Lower leg skin (tissue), 4 donors: ENCODE data around the gene CCDC89. TPM values are rescaled to one million over a fixed set of nuclear protein-coding genes. Genes with fewer than 3 reads are reported as not detected.

Source experiments
- DNase-seq, 2 donors: peaks; one replicate each; pipeline ENCODE4 v3.0.0-alpha.2; 2019; ENCODE audit warnings: low spot score in 2 of 2
- H3K4me3 ChIP-seq: fragments of 200-600 bp; sonication (generic); 2 replicates; pipeline ENCODE4 v1.5.1; 2017; ENCODE audit warnings: mild to moderate bottlenecking, low read depth; ENCODE audit not compliant: poor library complexity, severe bottlenecking
- POLR2A ChIP-seq, 2 donors: fragments of 450-650 bp; IDR thresholded peaks; one replicate each; pipeline ENCODE4 v1.6.1; 2016 to 2017; ENCODE audit warnings: antibody characterized with exemption in 2 of 2, mild to moderate bottlenecking in 1 of 2, moderate library complexity in 1 of 2
- WGBS, 2 donors: methylation state at CpG; one replicate each; pipeline ENCODE4 v1.1.5; 2018; 5-methylcytosine and 5-hydroxymethylcytosine counted together
- intact Hi-C: fragments of 100-400 bp; cut with DNase I; formaldehyde crosslinking; loops from one replicate; pipeline ENCODE4 v1.15.0; 2023; ENCODE audit warnings: low total_unique reads
- total RNA-seq, 4 donors: library from RNA; depleted of rRNA; stranded (reverse); fragments of >200 nt; gene quantifications; one replicate each; pipeline ENCODE4 v1.1.0, GENCODE V29; 2016
- TF ChIP-seq, protein P1 (sequence below), 3 donors: fragments of 450-650 bp; IDR thresholded peaks; one replicate each; pipeline ENCODE4 v1.5.1; 2016; ENCODE audit warnings: antibody characterized with exemption in 3 of 3, mild to moderate bottlenecking in 3 of 3, moderate library complexity in 2 of 3

Gene CCDC89
- total RNA-seq, 4 donors from 2014 or later: 0.21 to 3.4 (median 1.0) TPM

DNA sequence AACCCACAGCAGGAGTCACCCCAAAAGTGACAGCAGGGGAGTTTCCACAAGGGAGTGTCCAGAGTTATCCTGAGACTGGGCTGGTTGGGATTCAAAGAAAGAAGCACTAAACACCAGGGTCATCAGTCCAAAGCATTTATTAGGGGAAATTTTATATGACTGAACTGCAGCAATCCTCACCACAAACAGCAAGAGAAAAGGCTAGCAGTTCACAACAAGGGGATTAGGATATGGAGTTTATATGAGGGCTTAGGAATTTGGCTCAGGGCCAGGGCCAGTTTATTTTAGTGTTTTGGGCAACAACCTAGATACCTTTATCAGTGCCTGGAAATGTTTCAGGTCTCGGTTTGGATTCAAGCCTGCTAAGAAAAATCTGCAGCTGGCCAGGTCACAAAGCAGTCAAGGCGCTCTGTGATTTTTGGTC is 42.8 kb downstream of the CCDC89 start:
- WGBS, 2 donors: 30 to 37% methylated on average over 2 of the region's 2 CpGs
- no peak overlapping the region for H3K4me3 ChIP-seq
- intact Hi-C loops: no loop called here
- no peak for DNase-seq
- TF ChIP-seq POLR2A (IDR thresholded peaks at IDR 0.05): no peak
- TF ChIP-seq, protein P1, sequence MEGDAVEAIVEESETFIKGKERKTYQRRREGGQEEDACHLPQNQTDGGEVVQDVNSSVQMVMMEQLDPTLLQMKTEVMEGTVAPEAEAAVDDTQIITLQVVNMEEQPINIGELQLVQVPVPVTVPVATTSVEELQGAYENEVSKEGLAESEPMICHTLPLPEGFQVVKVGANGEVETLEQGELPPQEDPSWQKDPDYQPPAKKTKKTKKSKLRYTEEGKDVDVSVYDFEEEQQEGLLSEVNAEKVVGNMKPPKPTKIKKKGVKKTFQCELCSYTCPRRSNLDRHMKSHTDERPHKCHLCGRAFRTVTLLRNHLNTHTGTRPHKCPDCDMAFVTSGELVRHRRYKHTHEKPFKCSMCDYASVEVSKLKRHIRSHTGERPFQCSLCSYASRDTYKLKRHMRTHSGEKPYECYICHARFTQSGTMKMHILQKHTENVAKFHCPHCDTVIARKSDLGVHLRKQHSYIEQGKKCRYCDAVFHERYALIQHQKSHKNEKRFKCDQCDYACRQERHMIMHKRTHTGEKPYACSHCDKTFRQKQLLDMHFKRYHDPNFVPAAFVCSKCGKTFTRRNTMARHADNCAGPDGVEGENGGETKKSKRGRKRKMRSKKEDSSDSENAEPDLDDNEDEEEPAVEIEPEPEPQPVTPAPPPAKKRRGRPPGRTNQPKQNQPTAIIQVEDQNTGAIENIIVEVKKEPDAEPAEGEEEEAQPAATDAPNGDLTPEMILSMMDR (IDR thresholded peaks at IDR 0.05): no peak

DNA sequence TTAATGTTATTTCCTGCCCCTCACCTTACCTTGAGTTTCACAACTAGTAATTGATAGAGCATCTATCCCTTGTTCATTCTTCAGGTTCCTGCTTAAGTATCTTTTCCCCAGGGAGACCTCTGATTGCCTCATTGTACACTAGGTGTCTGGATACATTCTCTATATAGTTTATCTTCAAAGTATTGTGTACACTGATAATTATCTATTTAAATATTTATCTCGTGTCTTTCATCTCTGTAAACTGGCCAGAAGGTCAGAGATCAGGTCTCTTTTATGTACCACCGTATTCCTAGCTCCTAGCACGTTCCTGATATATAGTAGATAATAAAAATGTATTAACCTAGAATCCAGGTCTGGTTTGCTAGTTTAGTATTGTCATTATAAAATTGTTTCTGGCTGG is 51.2 kb downstream of the CCDC89 start:
- intact Hi-C loops: no loop called here
- 79 to 85% methylated on average over 3 of the region's 3 CpGs for WGBS, 2 donors
- no peak overlapping the region for H3K4me3 ChIP-seq
- no peak for TF ChIP-seq POLR2A (IDR thresholded peaks at IDR 0.05)
- TF ChIP-seq, protein P1 (IDR thresholded peaks at IDR 0.05): no peak
- DNase-seq: no peak

Other genes with a start within 250 kb of the CCDC89 start
- gene DLG2, start 58.9 kb downstream of the CCDC89 start, total RNA-seq: 10 to 100 TPM; 37.6 to 68.3 (median 46.0) TPM
- 10 to 100 TPM; 22.3 to 42.0 (median 23.6) TPM for gene TMEM126B, start 57.6 kb downstream of the CCDC89 start, total RNA-seq
- gene TMEM126A, start 38.2 kb downstream of the CCDC89 start, total RNA-seq: 10 to 100 TPM in 3 of 4 donors, 1 to 10 TPM in 1; 8.9 to 15.0 (median 12.0) TPM
- gene CREBZF, start 21.1 kb downstream of the CCDC89 start, total RNA-seq: 10 to 100 TPM; 43.8 to 75.1 (median 48.5) TPM
- gene SYTL2, start 124.9 kb upstream of the CCDC89 start, total RNA-seq: 10 to 100 TPM in 2 of 4 donors, 1 to 10 TPM in 2; 4.2 to 13.2 (median 8.9) TPM
- not detected for gene CCDC83, start 169.2 kb upstream of the CCDC89 start, total RNA-seq